HepG2 (cell line): ENCODE measurements around the gene CCN2. TPM values are rescaled to one million over a fixed set of nuclear protein-coding genes. Genes with fewer than 3 reads are reported as not detected.

Experiments
- ARNT2 ChIP-seq: sonication (generic); formaldehyde crosslinking; IDR thresholded peaks from 2 replicates; pipeline ENCODE4 v1.8.0; 2022; ENCODE audit warnings: mild to moderate bottlenecking, low read depth, missing genetic modification reagents, moderate library complexity
- CREB1 ChIP-seq, 2 experiments: fragments of 450-650 bp in 1 of 2; IDR thresholded peaks; 2 replicates each; pipeline ENCODE4 v1.6.1; 2016 to 2017; ENCODE audit warnings: control low read depth in 1 of 2, mild to moderate bottlenecking in 1 of 2, missing compliant biosample characterization in 1 of 2, missing genetic modification characterization in 1 of 2
- GTF3A ChIP-seq: sonication (generic); formaldehyde crosslinking; conservative IDR thresholded peaks from 2 replicates; pipeline ENCODE4 v1.4.0; 2020; ENCODE audit warnings: mild to moderate bottlenecking, missing genetic modification reagents
- HIC2 ChIP-seq: sonication (generic); formaldehyde crosslinking; IDR thresholded peaks from 2 replicates; pipeline ENCODE4 v1.9.0; 2022; ENCODE audit warnings: low read depth, missing genetic modification reagents
- MLXIP ChIP-seq: sonication (generic); formaldehyde crosslinking; IDR thresholded peaks from 2 replicates; pipeline ENCODE4 v1.9.0; 2021; ENCODE audit warnings: missing genetic modification reagents, borderline replicate concordance
- MTA3 ChIP-seq: sonication (generic); formaldehyde crosslinking; IDR thresholded peaks from 2 replicates; pipeline ENCODE4 v1.4.0; 2020; ENCODE audit warnings: missing genetic modification reagents
- SIN3B ChIP-seq: fragments of 150-350 bp; IDR thresholded peaks from 2 replicates; pipeline ENCODE4 v1.6.1; 2014; ENCODE audit warnings: low read length
- SMC3 ChIP-seq: IDR thresholded peaks from 2 replicates; pipeline ENCODE4 v1.6.1; 2011; ENCODE audit warnings: low read length, improper control_type of control experiment
- TSC22D2 ChIP-seq: sonication (generic); formaldehyde crosslinking; IDR thresholded peaks from 2 replicates; pipeline ENCODE4 v1.5.1; 2020; ENCODE audit warnings: missing genetic modification reagents, mild to moderate bottlenecking, borderline replicate concordance
- ZBTB1 ChIP-seq: sonication (generic); formaldehyde crosslinking; IDR thresholded peaks from 2 replicates; pipeline ENCODE4 v1.4.0; 2020; ENCODE audit warnings: missing genetic modification reagents, borderline replicate concordance
- ZFP91 ChIP-seq: sonication (generic); formaldehyde crosslinking; IDR thresholded peaks from 2 replicates; pipeline ENCODE4 v1.9.0; 2022; ENCODE audit warnings: missing genetic modification reagents, mild to moderate bottlenecking, borderline replicate concordance
- ZNF256 ChIP-seq: sonication (generic); formaldehyde crosslinking; conservative IDR thresholded peaks from 2 replicates; pipeline ENCODE4 v1.4.0; 2020; ENCODE audit warnings: missing genetic modification reagents
- ZNF260 ChIP-seq: sonication (generic); formaldehyde crosslinking; IDR thresholded peaks from 2 replicates; pipeline ENCODE4 v1.4.0; 2020; ENCODE audit warnings: missing genetic modification reagents, low read depth, mild to moderate bottlenecking, borderline replicate concordance
- ZNF343 ChIP-seq: sonication (generic); formaldehyde crosslinking; IDR thresholded peaks from 2 replicates; pipeline ENCODE4 v1.4.0; 2020; ENCODE audit warnings: mild to moderate bottlenecking, missing genetic modification reagents
- ZNF562 ChIP-seq: sonication (generic); formaldehyde crosslinking; IDR thresholded peaks from 2 replicates; pipeline ENCODE4 v1.8.0; 2022; ENCODE audit warnings: missing genetic modification reagents, borderline replicate concordance
- ZNF644 ChIP-seq: IDR thresholded peaks from 2 replicates; pipeline ENCODE4 v1.6.1; 2016; ENCODE audit warnings: low read depth
- polyA plus RNA-seq, 8 experiments: library from polyadenylated mRNA; depleted of rRNA in 3 of 8; stranded (reverse) in 7 of 8; unstranded in 1 of 8; fragments of >200 nt; fragmentation: Illumina TruSeq in 4 of 8; extraction: Trizol in 4 of 8; gene quantifications; 2 replicates each; pipeline versions ENCODE4 v1.2.1 to v1.2.3, GENCODE V29; 2011 to 2016; ENCODE audit warnings: low read depth in 4 of 8, missing spikeins in 1 of 8, mixed read lengths in 1 of 8; ENCODE audit not compliant: insufficient read depth in 1 of 8
- total RNA-seq, 5 experiments: library from RNA; depleted of rRNA; stranded (reverse); fragments of >200 nt; fragmentation: Illumina TruSeq; extraction: Trizol; gene quantifications; 2 replicates each; pipeline ENCODE4 v1.2.3, GENCODE V29; 2016; ENCODE audit warnings: low read depth in 1 of 5

Gene CCN2
- total and polyA plus RNA-seq, 2 of the 13 experiments (the other 11 are each of a cell fraction or from before 2014, with no cell fraction given) = 34.7 to 316 TPM

- TF ChIP-seq ZFP91 (CRISPR knock-in tag) (peak; percentile 44), SMC3 (peak; percentile 45), ZNF256 (CRISPR knock-in tag) (peak; percentile 94), ZNF644 (no peak), ZNF343 (CRISPR knock-in tag) (no peak; the same call in 1 of the 2 replicates), ZNF260 (CRISPR knock-in tag) (no peak), GTF3A (CRISPR knock-in tag) (no peak; the same call in 1 of the 2 replicates), ZBTB1 (CRISPR knock-in tag) (no peak), ZNF562 (CRISPR knock-in tag) (peak; percentile 69), TSC22D2 (peak; percentile 82; the same call in 1 of the 2 replicates), MLXIP (peak; percentile 90), SIN3B (peak; percentile 80), ARNT2 (CRISPR knock-in tag) (peak; percentile 97), MTA3 (no peak), HIC2 (CRISPR knock-in tag) (peak; percentile 69), CREB1 (IDR thresholded peaks at IDR 0.05) (peak; percentile 45), CREB1 (CRISPR knock-in tag; IDR thresholded peaks at IDR 0.05) (0 out of 2 replicates have a peak, but pooled peaks have one; percentile 49)
Measured at GRCh38 chr6:131950767-131951575, at the start of gene CCN2 (continued).
